A549 (cell line): Measurements from ENCODE around the gene MGAT5B. TPM values are rescaled to one million over a fixed set of nuclear protein-coding genes. Genes with fewer than 3 reads are reported as not detected.

ENCODE experiments used
- ATAC-seq, 2 experiments: fragments of 200-7000 bp in 1 of 2; fragments of >200 bp in 1 of 2; cut with Nextera tagmentation in 1 of 2; cut with Tn5 transposase in 1 of 2; 3 replicates each; pipeline versions ENCODE4 v1.8.0 to v1.9.1; 2018 to 2020; ENCODE audit warnings: mild to moderate bottlenecking in 1 of 2, moderate library complexity in 1 of 2
- CTCF ChIA-PET: fragments of 300-600 bp; sonication (Branson Sonifier 250); formaldehyde crosslinking; extraction: SDS; loops from one replicate; lab custom pipeline; 2021; ENCODE audit warnings: antibody characterized with exemption, inconsistent platforms; lab: Yijun Ruan, JAX
- POLR2A ChIA-PET: fragments of 350-600 bp; formaldehyde crosslinking; extraction: SDS; loops from one replicate; lab custom pipeline; 2021; ENCODE audit warnings: antibody characterized with exemption, inconsistent platforms; lab: Yijun Ruan, JAX
- DNase-seq, 2 experiments: peaks; one replicate each; pipeline versions ENCODE4 v3.0.0 to v3.0.0-alpha.2; 2011 to 2016; ENCODE audit warnings: low read depth in 1 of 2, low spot score in 1 of 2
- FAIRE-seq: peaks from 2 replicates; lab custom pipeline; 2011; peaks lifted over from hg19 to GRCh38; lab: Jason Lieb, UNC
- H3K27ac ChIP-seq, 2 experiments: fragments of >200 bp; sonication (Bioruptor Twin); formaldehyde crosslinking; 3 replicates each; pipeline ENCODE4 v1.5.1; 2016 to 2017
- H3K4me1 ChIP-seq: fragments of >200 bp; sonication (Bioruptor Twin); formaldehyde crosslinking; 3 replicates; pipeline ENCODE4 v1.6.1; 2016
- H3K4me2 ChIP-seq: fragments of >200 bp; sonication (Bioruptor Twin); formaldehyde crosslinking; 3 replicates; pipeline ENCODE4 v1.6.1; 2016
- H3K4me3 ChIP-seq: fragments of >200 bp; sonication (Bioruptor Twin); formaldehyde crosslinking; 3 replicates; pipeline ENCODE4 v1.5.1; 2016
- H3K9me3 ChIP-seq: fragments of >200 bp; sonication (Bioruptor Twin); formaldehyde crosslinking; 3 replicates; pipeline ENCODE4 v1.6.1; 2016
- BHLHE40 ChIP-seq: IDR thresholded peaks from 2 replicates; pipeline ENCODE4 v1.6.1; 2012; ENCODE audit warnings: low read depth, low read length, inconsistent platforms
- CBX2 ChIP-seq: fragments of 200-600 bp; sonication (generic); IDR thresholded peaks from 2 replicates; pipeline ENCODE4 v1.6.1; 2016; ENCODE audit warnings: low read depth, mild to moderate bottlenecking, borderline replicate concordance
- CBX8 ChIP-seq: fragments of 200-600 bp; sonication (generic); IDR thresholded peaks from 2 replicates; pipeline ENCODE4 v1.6.1; 2016
- CEBPB ChIP-seq, 2 experiments: fragments of >200 bp in 1 of 2; sonication (Bioruptor Twin) in 1 of 2; formaldehyde crosslinking in 1 of 2; IDR thresholded peaks; 2 replicates each; pipeline ENCODE4 v1.6.1; 2012 to 2016
- EP300 ChIP-seq, 2 experiments: fragments of >200 bp; sonication (Bioruptor Twin); formaldehyde crosslinking; IDR thresholded peaks; 2 replicates in 1 of 2; 3 replicates in 1 of 2; pipeline ENCODE4 v1.6.1; 2016 to 2017
- FOSB ChIP-seq: fragments of 250-450 bp; sonication (Bioruptor Pico); IDR thresholded peaks from 2 replicates; pipeline ENCODE4 v1.5.0; 2020; ENCODE audit warnings: mild to moderate bottlenecking, moderate library complexity
- FOSL2 ChIP-seq, 2 experiments: fragments of 450-650 bp in 1 of 2; fragments of >200 bp in 1 of 2; sonication (Bioruptor Twin) in 1 of 2; formaldehyde crosslinking; IDR thresholded peaks; 2 replicates each; pipeline versions ENCODE4 v1.5.0 to v1.6.1; 2016 to 2020; ENCODE audit warnings: mild to moderate bottlenecking in 1 of 2, moderate library complexity in 1 of 2
- FOXS1 ChIP-seq: fragments of 250-450 bp; sonication (Bioruptor Pico); IDR thresholded peaks from 2 replicates; pipeline ENCODE4 v1.5.0; 2020; ENCODE audit warnings: mild to moderate bottlenecking, moderate library complexity
- HDAC2 ChIP-seq: fragments of 200-600 bp; sonication (generic); IDR thresholded peaks from 2 replicates; pipeline ENCODE4 v1.6.1; 2016
- HEYL ChIP-seq: fragments of 250-450 bp; sonication (Bioruptor Pico); IDR thresholded peaks from 2 replicates; pipeline ENCODE4 v1.8.0; 2021; ENCODE audit warnings: mild to moderate bottlenecking, moderate library complexity
- HOXA7 ChIP-seq: fragments of 250-450 bp; sonication (Bioruptor Pico); IDR thresholded peaks from 2 replicates; pipeline ENCODE4 v1.5.0; 2020; ENCODE audit warnings: mild to moderate bottlenecking, moderate library complexity
- JUNB ChIP-seq: fragments of >200 bp; sonication (Bioruptor Twin); formaldehyde crosslinking; IDR thresholded peaks from 2 replicates; pipeline ENCODE4 v1.6.1; 2016
- KDM5A ChIP-seq: fragments of 200-600 bp; sonication (generic); IDR thresholded peaks from 2 replicates; pipeline ENCODE4 v1.6.1; 2016; ENCODE audit warnings: antibody characterized with exemption, mild to moderate bottlenecking
- NR3C1 ChIP-seq: fragments of >200 bp; sonication (Bioruptor Twin); formaldehyde crosslinking; IDR thresholded peaks from 3 replicates; pipeline ENCODE4 v1.6.1; 2017
- PHF8 ChIP-seq: fragments of 200-600 bp; sonication (generic); IDR thresholded peaks from 2 replicates; pipeline ENCODE4 v1.6.1; 2016; ENCODE audit warnings: low read depth, mild to moderate bottlenecking, antibody characterized with exemption, moderate library complexity, borderline replicate concordance
- POLR2A ChIP-seq: IDR thresholded peaks from 2 replicates; pipeline ENCODE4 v1.6.1; 2012; ENCODE audit warnings: mild to moderate bottlenecking, low read length
- RCOR1 ChIP-seq: fragments of 150-350 bp; IDR thresholded peaks from 2 replicates; pipeline ENCODE4 v1.6.1; 2014; ENCODE audit warnings: antibody characterized with exemption, low read length, low read depth
- RNF2 ChIP-seq: fragments of 200-600 bp; sonication (generic); IDR thresholded peaks from 2 replicates; pipeline ENCODE4 v1.6.1; 2016; ENCODE audit warnings: low read depth, mild to moderate bottlenecking, antibody characterized with exemption, moderate library complexity, borderline replicate concordance
- ZC3H11A ChIP-seq: fragments of 450-650 bp; IDR thresholded peaks from 2 replicates; pipeline ENCODE4 v1.6.1; 2014; ENCODE audit warnings: antibody characterized with exemption, mild to moderate bottlenecking
- ZFP36 ChIP-seq: fragments of 450-650 bp; IDR thresholded peaks from 2 replicates; pipeline ENCODE4 v1.6.1; 2014; ENCODE audit warnings: borderline replicate concordance; ENCODE audit not compliant: partially characterized antibody
- WGBS: methylation state at CpG from one replicate; pipeline ENCODE4 v1.1.6; 2017; ENCODE audit errors: missing lambda C conversion rate; 5-methylcytosine and 5-hydroxymethylcytosine counted together
- polyA plus RNA-seq, 4 experiments: library from polyadenylated mRNA; depleted of rRNA in 3 of 4; stranded (reverse); fragments of >200 nt; fragmentation: RNase III in 1 of 4; extraction: RNeasy Plus Mini Kit Qiagen cat#74134 plus additional on column Dnase treatment in 1 of 4; gene quantifications; 2 replicates in 3 of 4; 3 replicates in 1 of 4; pipeline ENCODE4 v1.2.3, GENCODE V29; 2011 to 2017
- TF ChIP-seq, protein P1 (sequence below): fragments of 200-600 bp; sonication (generic); IDR thresholded peaks from 2 replicates; pipeline ENCODE4 v1.6.1; 2016; ENCODE audit warnings: antibody characterized with exemption, mild to moderate bottlenecking, moderate library complexity
- TF ChIP-seq, protein P2 (sequence below): fragments of 250-450 bp; sonication (Bioruptor Pico); IDR thresholded peaks from 2 replicates; pipeline ENCODE4 v1.5.0; 2020; ENCODE audit warnings: low read depth, mild to moderate bottlenecking, moderate library complexity
- TF ChIP-seq, protein P3 (sequence below): IDR thresholded peaks from 2 replicates; pipeline ENCODE4 v1.6.1; 2012; ENCODE audit warnings: low read depth, borderline replicate concordance
- TF ChIP-seq, protein P4 (sequence below): fragments of >200 bp; sonication (Bioruptor Twin); formaldehyde crosslinking; IDR thresholded peaks from 2 replicates; pipeline ENCODE4 v1.6.1; 2016

Gene MGAT5B
- polyA plus RNA-seq, 2 of the 4 experiments (the other 2 are of a cell fraction), result 7.6 to 22.8 TPM

DNA sequence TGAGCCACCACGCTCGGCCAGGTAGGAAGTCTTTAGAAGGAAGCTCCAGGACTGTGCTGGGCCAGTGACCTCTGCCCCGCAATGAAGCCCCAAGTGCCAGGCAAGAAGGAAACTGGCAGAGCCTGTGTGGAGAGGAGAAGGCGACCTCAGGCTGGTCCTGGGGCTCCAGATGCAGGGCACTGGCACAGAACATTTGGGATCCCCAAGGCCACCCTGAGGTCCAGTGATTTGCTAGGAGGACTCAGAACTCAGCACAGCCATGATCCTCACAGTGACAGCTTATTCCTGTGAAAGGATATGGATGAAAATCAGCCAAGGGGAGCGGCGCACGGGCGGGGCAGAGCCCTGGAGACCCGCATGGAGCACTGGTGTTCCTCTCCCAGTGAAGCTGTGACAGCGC lies 24.1 kb downstream of the MGAT5B start:
- Histone ChIP-seq H3K4me1 (no peaks in the 10 kb centered on the region), H3K4me3 (no peak overlapping the region), H3K27ac (no peak overlapping the region), H3K9me3 (peaks cover 13% of the 10 kb centered on the region; the same call in 2 of the 3 replicates), H3K4me2 (no peak overlapping the region)
- WGBS, result 92% methylated on average over 10 of the region's 10 CpGs
- no peak for ATAC-seq
- TF ChIP-seq FOSB (CRISPR knock-in tag), result no peak
- TF ChIP-seq HDAC2, result no peak
- no peak for FAIRE-seq
- ChIA-PET POLR2A (no interaction called here), CTCF (interaction anchor here (0.7 to 2.2 kb wide), 6 partner anchors 9 to 190 kb away, joined by 3 to 10 read pairs (median 4); no protein-coding TSS in a partner anchor)
- no peak for DNase-seq

DNA sequence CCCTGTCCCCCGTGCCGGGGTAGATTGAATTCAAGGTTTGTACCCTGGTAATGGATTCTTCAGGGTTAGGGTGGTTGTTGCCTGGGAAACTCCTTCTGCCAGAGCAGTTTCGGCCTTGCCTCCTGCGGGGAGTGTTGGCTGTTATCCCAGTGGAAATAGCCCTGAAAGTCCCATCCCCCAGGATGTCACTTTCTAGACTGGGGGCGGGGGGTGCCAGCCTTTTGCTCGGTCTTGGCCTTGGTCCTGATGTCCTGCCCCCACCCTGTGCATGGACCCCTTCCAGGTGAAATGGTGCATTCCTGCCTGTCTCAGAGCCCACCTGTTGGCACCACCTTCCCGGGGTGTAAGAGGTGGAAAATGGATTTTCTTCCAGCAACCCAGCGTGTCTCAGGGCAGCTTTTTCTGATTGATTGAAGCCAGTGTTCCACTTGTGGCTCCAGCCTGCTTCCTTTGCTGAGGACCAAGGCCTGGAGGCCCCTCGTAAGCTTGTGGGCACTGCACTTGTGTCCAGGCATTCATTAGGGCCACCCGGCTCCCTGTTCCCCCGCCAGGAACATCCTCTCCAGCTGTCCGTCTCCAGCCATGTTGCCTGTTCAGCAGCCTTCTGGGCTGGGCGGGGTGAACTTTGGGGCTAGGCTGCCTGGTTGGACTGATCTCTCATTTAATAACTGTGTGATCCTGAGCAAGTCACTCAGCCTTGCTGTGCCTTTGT lies 25.6 kb downstream of the MGAT5B start:
- FAIRE-seq, result no peak
- ATAC-seq, result no peak
- 79% methylated on average over 13 of the region's 13 CpGs for WGBS
- no peak for DNase-seq
- ChIA-PET POLR2A (no interaction called here), CTCF (interaction anchor here (0.6 to 2.2 kb wide), 6 partner anchors 9 to 1899 kb away, joined by 3 to 10 read pairs (median 3); no protein-coding TSS in a partner anchor)
- TF ChIP-seq BHLHE40 (no peak), PHF8 (no peak), CEBPB (IDR thresholded peaks at IDR 0.05) (no peak), FOXS1 (CRISPR knock-in tag) (no peak), HEYL (CRISPR knock-in tag) (no peak), FOSL2 (IDR thresholded peaks at IDR 0.05) (no peak), FOSL2 (CRISPR knock-in tag; IDR thresholded peaks at IDR 0.05) (no peak), EP300 (IDR thresholded peaks at IDR 0.05) (no peak), KDM5A (no peak), POLR2A (no peak), JUNB (no peak), ZFP36 (no peak), CBX8 (no peak), RCOR1 (no peak), NR3C1 (no peak)
- TF ChIP-seq, protein P1, sequence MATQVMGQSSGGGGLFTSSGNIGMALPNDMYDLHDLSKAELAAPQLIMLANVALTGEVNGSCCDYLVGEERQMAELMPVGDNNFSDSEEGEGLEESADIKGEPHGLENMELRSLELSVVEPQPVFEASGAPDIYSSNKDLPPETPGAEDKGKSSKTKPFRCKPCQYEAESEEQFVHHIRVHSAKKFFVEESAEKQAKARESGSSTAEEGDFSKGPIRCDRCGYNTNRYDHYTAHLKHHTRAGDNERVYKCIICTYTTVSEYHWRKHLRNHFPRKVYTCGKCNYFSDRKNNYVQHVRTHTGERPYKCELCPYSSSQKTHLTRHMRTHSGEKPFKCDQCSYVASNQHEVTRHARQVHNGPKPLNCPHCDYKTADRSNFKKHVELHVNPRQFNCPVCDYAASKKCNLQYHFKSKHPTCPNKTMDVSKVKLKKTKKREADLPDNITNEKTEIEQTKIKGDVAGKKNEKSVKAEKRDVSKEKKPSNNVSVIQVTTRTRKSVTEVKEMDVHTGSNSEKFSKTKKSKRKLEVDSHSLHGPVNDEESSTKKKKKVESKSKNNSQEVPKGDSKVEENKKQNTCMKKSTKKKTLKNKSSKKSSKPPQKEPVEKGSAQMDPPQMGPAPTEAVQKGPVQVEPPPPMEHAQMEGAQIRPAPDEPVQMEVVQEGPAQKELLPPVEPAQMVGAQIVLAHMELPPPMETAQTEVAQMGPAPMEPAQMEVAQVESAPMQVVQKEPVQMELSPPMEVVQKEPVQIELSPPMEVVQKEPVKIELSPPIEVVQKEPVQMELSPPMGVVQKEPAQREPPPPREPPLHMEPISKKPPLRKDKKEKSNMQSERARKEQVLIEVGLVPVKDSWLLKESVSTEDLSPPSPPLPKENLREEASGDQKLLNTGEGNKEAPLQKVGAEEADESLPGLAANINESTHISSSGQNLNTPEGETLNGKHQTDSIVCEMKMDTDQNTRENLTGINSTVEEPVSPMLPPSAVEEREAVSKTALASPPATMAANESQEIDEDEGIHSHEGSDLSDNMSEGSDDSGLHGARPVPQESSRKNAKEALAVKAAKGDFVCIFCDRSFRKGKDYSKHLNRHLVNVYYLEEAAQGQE, result no peak
- TF ChIP-seq, protein P2, sequence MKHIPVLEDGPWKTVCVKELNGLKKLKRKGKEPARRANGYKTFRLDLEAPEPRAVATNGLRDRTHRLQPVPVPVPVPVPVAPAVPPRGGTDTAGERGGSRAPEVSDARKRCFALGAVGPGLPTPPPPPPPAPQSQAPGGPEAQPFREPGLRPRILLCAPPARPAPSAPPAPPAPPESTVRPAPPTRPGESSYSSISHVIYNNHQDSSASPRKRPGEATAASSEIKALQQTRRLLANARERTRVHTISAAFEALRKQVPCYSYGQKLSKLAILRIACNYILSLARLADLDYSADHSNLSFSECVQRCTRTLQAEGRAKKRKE, result no peak
- TF ChIP-seq, protein P3, sequence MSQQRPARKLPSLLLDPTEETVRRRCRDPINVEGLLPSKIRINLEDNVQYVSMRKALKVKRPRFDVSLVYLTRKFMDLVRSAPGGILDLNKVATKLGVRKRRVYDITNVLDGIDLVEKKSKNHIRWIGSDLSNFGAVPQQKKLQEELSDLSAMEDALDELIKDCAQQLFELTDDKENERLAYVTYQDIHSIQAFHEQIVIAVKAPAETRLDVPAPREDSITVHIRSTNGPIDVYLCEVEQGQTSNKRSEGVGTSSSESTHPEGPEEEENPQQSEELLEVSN, result no peak
- Histone ChIP-seq H3K4me3 (no peak overlapping the region), H3K27ac (no peak overlapping the region), H3K4me2 (no peak overlapping the region), H3K4me1 (no peaks in the 10 kb centered on the region), H3K9me3 (peaks cover 13% of the 10 kb centered on the region; the same call in 2 of the 3 replicates)

DNA sequence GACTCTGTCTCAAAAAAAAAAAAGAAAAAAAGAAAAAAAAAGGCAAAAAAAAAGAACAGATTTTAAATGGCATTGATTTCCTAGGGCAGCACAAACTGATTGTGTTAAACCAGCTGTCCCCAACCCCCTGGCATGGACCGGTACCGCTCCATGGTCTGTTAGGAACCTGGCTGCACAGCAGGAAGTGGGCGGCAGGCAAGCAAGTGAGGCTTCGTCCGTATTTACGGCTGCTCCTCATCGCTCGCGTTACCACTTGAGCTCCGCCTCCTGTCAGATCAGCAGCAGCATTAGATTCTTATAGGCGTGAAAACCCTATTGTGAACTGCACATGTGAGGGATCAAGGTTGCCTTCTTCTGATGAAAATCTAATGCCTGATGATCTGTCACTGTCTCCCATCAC lies 26.6 kb downstream of the MGAT5B start:
- no peak for FAIRE-seq
- POLR2A ChIA-PET, result no interaction called here
- Histone ChIP-seq H3K4me3 (no peak overlapping the region), H3K9me3 (peaks cover 13% of the 10 kb centered on the region; the same call in 2 of the 3 replicates), H3K4me1 (no peaks in the 10 kb centered on the region), H3K27ac (no peak overlapping the region), H3K4me2 (no peak overlapping the region)
- ATAC-seq, result no peak
- CTCF ChIA-PET, result interaction anchor here (1.0 to 1.9 kb wide), 3 partner anchors 11 to 172 kb away, joined by 3 to 5 read pairs (median 4); no protein-coding TSS in a partner anchor
- no peak for DNase-seq
- 89% methylated on average over 11 of the region's 11 CpGs for WGBS
- TF ChIP-seq RNF2 (no peak), CBX2 (no peak), ZC3H11A (no peak), NR3C1 (no peak), HOXA7 (no peak)
- TF ChIP-seq, protein P2, result no peak
- TF ChIP-seq, protein P1, result no peak
- TF ChIP-seq, protein P4, sequence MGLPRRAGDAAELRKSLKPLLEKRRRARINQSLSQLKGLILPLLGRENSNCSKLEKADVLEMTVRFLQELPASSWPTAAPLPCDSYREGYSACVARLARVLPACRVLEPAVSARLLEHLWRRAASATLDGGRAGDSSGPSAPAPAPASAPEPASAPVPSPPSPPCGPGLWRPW, result no peak
